ENCODE measurements around the gene F11R. TPM values are rescaled to one million over a fixed set of nuclear protein-coding genes. Genes with fewer than 3 reads are reported as not detected.
A peak's percentile ranks its signal among the peaks of the same experiment; 100 is the strongest.

F11R gene
- total and polyA plus RNA-seq, 10 of the 15 experiments (the other 5 are each of a cell fraction or from before 2014, with no cell fraction given) = 15.3 to 80.9 (median 24.3) TPM

DNA sequence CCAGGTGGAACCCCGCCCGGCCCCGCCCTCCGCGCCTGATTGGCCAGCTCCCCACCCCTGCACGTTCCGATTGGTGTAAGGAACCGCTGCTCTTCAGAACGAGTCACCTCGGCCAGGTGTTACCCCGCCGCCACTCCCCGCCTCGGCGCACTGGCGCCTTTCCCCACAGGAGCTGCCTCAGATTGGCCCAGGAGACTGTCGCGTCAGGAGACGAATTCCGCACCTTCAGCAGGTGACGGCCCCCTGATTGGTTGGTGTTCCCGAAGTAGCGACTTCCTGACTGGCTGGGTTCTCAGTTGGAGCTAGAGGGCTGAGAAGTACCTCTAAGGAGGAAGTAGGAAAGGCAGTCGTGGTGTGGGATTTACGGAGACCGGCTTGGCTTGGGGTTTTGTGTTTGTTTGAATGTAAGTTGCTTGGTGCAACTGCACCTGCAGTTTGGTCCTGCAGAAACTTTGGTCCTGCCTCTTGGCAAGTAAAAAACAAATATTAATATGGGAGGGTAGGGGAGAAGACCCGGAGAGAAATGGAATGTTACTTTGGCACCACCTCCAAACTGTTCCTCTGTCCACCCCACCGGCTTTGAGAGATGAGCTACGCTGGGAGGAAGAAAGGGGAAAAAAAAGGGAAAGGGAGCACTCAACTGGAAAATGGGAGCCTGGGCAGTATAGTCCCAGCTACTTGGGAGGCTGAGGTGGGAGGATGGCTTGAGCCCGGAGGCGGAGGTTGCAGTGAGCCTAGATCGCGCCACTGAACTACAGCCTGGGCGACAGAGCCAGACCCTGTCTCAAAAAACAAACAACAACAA is 415 bp upstream of the F11R start (continued):
- TF ChIP-seq, protein P1, sequence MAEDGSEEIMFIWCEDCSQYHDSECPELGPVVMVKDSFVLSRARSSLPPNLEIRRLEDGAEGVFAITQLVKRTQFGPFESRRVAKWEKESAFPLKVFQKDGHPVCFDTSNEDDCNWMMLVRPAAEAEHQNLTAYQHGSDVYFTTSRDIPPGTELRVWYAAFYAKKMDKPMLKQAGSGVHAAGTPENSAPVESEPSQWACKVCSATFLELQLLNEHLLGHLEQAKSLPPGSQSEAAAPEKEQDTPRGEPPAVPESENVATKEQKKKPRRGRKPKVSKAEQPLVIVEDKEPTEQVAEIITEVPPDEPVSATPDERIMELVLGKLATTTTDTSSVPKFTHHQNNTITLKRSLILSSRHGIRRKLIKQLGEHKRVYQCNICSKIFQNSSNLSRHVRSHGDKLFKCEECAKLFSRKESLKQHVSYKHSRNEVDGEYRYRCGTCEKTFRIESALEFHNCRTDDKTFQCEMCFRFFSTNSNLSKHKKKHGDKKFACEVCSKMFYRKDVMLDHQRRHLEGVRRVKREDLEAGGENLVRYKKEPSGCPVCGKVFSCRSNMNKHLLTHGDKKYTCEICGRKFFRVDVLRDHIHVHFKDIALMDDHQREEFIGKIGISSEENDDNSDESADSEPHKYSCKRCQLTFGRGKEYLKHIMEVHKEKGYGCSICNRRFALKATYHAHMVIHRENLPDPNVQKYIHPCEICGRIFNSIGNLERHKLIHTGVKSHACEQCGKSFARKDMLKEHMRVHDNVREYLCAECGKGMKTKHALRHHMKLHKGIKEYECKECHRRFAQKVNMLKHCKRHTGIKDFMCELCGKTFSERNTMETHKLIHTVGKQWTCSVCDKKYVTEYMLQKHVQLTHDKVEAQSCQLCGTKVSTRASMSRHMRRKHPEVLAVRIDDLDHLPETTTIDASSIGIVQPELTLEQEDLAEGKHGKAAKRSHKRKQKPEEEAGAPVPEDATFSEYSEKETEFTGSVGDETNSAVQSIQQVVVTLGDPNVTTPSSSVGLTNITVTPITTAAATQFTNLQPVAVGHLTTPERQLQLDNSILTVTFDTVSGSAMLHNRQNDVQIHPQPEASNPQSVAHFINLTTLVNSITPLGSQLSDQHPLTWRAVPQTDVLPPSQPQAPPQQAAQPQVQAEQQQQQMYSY (CRISPR knock-in tag; IDR thresholded peaks at IDR 0.05) = no peak
- TF ChIP-seq, protein P2, sequence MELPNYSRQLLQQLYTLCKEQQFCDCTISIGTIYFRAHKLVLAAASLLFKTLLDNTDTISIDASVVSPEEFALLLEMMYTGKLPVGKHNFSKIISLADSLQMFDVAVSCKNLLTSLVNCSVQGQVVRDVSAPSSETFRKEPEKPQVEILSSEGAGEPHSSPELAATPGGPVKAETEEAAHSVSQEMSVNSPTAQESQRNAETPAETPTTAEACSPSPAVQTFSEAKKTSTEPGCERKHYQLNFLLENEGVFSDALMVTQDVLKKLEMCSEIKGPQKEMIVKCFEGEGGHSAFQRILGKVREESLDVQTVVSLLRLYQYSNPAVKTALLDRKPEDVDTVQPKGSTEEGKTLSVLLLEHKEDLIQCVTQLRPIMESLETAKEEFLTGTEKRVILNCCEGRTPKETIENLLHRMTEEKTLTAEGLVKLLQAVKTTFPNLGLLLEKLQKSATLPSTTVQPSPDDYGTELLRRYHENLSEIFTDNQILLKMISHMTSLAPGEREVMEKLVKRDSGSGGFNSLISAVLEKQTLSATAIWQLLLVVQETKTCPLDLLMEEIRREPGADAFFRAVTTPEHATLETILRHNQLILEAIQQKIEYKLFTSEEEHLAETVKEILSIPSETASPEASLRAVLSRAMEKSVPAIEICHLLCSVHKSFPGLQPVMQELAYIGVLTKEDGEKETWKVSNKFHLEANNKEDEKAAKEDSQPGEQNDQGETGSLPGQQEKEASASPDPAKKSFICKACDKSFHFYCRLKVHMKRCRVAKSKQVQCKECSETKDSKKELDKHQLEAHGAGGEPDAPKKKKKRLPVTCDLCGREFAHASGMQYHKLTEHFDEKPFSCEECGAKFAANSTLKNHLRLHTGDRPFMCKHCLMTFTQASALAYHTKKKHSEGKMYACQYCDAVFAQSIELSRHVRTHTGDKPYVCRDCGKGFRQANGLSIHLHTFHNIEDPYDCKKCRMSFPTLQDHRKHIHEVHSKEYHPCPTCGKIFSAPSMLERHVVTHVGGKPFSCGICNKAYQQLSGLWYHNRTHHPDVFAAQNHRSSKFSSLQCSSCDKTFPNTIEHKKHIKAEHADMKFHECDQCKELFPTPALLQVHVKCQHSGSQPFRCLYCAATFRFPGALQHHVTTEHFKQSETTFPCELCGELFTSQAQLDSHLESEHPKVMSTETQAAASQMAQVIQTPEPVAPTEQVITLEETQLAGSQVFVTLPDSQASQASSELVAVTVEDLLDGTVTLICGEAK (IDR thresholded peaks at IDR 0.05; ENCODE audit: borderline replicate concordance) = no peak
- no peak for TF ChIP-seq MTA3 (IDR thresholded peaks at IDR 0.05; ENCODE audit: borderline replicate concordance, low read length)
- no peak for TF ChIP-seq STAT1 (conservative IDR thresholded peaks at IDR 0.05)
- TF ChIP-seq, protein P3, sequence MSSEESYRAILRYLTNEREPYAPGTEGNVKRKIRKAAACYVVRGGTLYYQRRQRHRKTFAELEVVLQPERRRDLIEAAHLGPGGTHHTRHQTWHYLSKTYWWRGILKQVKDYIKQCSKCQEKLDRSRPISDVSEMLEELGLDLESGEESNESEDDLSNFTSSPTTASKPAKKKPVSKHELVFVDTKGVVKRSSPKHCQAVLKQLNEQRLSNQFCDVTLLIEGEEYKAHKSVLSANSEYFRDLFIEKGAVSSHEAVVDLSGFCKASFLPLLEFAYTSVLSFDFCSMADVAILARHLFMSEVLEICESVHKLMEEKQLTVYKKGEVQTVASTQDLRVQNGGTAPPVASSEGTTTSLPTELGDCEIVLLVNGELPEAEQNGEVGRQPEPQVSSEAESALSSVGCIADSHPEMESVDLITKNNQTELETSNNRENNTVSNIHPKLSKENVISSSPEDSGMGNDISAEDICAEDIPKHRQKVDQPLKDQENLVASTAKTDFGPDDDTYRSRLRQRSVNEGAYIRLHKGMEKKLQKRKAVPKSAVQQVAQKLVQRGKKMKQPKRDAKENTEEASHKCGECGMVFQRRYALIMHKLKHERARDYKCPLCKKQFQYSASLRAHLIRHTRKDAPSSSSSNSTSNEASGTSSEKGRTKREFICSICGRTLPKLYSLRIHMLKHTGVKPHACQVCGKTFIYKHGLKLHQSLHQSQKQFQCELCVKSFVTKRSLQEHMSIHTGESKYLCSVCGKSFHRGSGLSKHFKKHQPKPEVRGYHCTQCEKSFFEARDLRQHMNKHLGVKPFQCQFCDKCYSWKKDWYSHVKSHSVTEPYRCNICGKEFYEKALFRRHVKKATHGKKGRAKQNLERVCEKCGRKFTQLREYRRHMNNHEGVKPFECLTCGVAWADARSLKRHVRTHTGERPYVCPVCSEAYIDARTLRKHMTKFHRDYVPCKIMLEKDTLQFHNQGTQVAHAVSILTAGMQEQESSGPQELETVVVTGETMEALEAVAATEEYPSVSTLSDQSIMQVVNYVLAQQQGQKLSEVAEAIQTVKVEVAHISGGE (CRISPR knock-in tag; IDR thresholded peaks at IDR 0.05) = no peak
- peak; percentile 64; the same call in 1 of the 2 replicates for TF ChIP-seq SIN3A (IDR thresholded peaks at IDR 0.05; ENCODE audit: low read depth, low read length)
- no peak for TF ChIP-seq EP300 (IDR thresholded peaks at IDR 0.05; ENCODE audit: borderline replicate concordance in 1 of 2, control insufficient read depth in 1 of 2, low read depth in 2 of 2, low read length in 2 of 2)
- 0 out of 2 replicates have a peak, but pooled peaks have one; percentile 13 for TF ChIP-seq RB1 (IDR thresholded peaks at IDR 0.05; ENCODE audit: borderline replicate concordance)
- no peak for TF ChIP-seq MEF2A (IDR thresholded peaks at IDR 0.05; ENCODE audit: insufficient read depth, low read depth, low read length)
- TF ChIP-seq POLR2AphosphoS5 (IDR thresholded peaks at IDR 0.05; ENCODE audit: low read length) = peak; percentile 56
- TF ChIP-seq, protein P4, sequence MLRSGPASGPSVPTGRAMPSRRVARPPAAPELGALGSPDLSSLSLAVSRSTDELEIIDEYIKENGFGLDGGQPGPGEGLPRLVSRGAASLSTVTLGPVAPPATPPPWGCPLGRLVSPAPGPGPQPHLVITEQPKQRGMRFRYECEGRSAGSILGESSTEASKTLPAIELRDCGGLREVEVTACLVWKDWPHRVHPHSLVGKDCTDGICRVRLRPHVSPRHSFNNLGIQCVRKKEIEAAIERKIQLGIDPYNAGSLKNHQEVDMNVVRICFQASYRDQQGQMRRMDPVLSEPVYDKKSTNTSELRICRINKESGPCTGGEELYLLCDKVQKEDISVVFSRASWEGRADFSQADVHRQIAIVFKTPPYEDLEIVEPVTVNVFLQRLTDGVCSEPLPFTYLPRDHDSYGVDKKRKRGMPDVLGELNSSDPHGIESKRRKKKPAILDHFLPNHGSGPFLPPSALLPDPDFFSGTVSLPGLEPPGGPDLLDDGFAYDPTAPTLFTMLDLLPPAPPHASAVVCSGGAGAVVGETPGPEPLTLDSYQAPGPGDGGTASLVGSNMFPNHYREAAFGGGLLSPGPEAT (IDR thresholded peaks at IDR 0.05; ENCODE audit: low read depth) = peak; percentile 63

Data from GM12878 (cell line).